PC-3 (cell line): ENCODE data around the gene AIRE.

Experiments used
- CTCF ChIP-seq: fragments of 300-600 bp; sonication (generic); conservative IDR thresholded peaks from 2 replicates; pipeline ENCODE4 v1.5.1; 2017; ENCODE audit warnings: antibody characterized with exemption, low read depth, mild to moderate bottlenecking, low read length
- EZH2 ChIP-seq: fragments of 300-600 bp; sonication (generic); IDR thresholded peaks from one replicate; pipeline ENCODE4 v1.6.1; 2017; ENCODE audit warnings: antibody characterized with exemption, mild to moderate bottlenecking, low read length; ENCODE audit not compliant: unreplicated experiment
- EZH2phosphoT487 ChIP-seq: fragments of 300-600 bp; sonication (generic); IDR thresholded peaks from 2 replicates; pipeline ENCODE4 v1.6.1; 2018; ENCODE audit warnings: mild to moderate bottlenecking, antibody characterized with exemption, low read length, borderline replicate concordance

- TF ChIP-seq CTCF (no peak), EZH2 (no peak), EZH2phosphoT487 (no peak)
Observed at GRCh38 chr21:44304011-44304616, 18.4 kb downstream of the AIRE start.
